ENCODE results near the gene CEMIP.

DNA sequence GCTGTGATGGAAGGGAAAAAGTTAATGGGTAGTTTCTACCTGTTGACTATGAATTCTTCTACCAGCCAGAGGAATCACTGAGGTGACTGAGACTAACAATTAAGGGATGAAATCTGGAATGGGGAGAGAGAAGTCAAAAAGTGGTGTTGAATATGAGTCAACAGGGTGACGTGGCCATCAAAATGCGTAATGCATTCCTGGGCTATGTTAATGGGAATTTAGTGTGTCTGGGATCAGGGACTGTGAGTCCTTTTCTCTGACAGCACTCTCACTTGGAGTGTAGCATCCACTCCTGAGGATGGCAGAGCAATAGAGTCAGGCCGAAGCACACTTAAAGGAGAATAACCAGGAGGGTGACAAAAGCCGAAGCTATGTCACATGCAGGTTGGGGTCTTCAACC, 150.1 kb downstream of the CEMIP start:
- TF ChIP-seq, protein P1, sequence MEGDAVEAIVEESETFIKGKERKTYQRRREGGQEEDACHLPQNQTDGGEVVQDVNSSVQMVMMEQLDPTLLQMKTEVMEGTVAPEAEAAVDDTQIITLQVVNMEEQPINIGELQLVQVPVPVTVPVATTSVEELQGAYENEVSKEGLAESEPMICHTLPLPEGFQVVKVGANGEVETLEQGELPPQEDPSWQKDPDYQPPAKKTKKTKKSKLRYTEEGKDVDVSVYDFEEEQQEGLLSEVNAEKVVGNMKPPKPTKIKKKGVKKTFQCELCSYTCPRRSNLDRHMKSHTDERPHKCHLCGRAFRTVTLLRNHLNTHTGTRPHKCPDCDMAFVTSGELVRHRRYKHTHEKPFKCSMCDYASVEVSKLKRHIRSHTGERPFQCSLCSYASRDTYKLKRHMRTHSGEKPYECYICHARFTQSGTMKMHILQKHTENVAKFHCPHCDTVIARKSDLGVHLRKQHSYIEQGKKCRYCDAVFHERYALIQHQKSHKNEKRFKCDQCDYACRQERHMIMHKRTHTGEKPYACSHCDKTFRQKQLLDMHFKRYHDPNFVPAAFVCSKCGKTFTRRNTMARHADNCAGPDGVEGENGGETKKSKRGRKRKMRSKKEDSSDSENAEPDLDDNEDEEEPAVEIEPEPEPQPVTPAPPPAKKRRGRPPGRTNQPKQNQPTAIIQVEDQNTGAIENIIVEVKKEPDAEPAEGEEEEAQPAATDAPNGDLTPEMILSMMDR (conservative IDR thresholded peaks at IDR 0.05; ENCODE audit: low read depth, low read length), result no peak
- TF ChIP-seq EZH2 (IDR thresholded peaks at IDR 0.05; ENCODE audit: low read length, unreplicated experiment) (no peak), EZH2phosphoT487 (IDR thresholded peaks at IDR 0.05; ENCODE audit: borderline replicate concordance, low read length) (no peak)

All from PC-3 (cell line).